Breast epithelium (tissue), 4 donors: ENCODE results near the gene FBXL7. TPM values are rescaled to one million over a fixed set of nuclear protein-coding genes. Genes with fewer than 3 reads are reported as not detected.
A peak's percentile ranks its signal among the peaks of the same experiment; 100 is the strongest.

Experiments used
- DNase-seq, 2 donors: peaks; one replicate each; pipeline ENCODE4 v3.0.0-alpha.2; 2019; ENCODE audit warnings: low spot score in 2 of 2
- H3K27ac ChIP-seq, 2 donors: fragments of 200-600 bp; sonication (generic) in 1 of 2; one replicate each; pipeline ENCODE4 v1.5.1; 2016 to 2019; ENCODE audit warnings: mild to moderate bottlenecking in 1 of 2
- H3K27me3 ChIP-seq, 2 donors: fragments of 200-600 bp; sonication (generic) in 1 of 2; one replicate each; pipeline versions ENCODE4 v1.5.1 to v1.6.0; 2017 to 2019; ENCODE audit warnings: control low read depth in 1 of 2, mild to moderate bottlenecking in 1 of 2
- H3K36me3 ChIP-seq: fragments of 200-600 bp; one replicate; pipeline ENCODE4 v1.5.1; 2019
- H3K4me1 ChIP-seq, 2 donors: fragments of 200-600 bp; sonication (generic); one replicate each; pipeline ENCODE4 v1.5.1; 2016 to 2019; ENCODE audit warnings: control low read depth in 1 of 2
- H3K4me3 ChIP-seq, 3 donors: fragments of 200-600 bp; sonication (generic); 1 replicate in 2 of 3; 2 replicates in 1 of 3; pipeline ENCODE4 v1.5.1; 2016 to 2019; ENCODE audit warnings: mild to moderate bottlenecking in 3 of 3, moderate library complexity in 2 of 3
- H3K9me3 ChIP-seq, 2 donors: fragments of 200-600 bp; sonication (generic) in 1 of 2; one replicate each; pipeline ENCODE4 v1.5.1; 2016 to 2019; ENCODE audit warnings: control low read depth in 1 of 2
- CTCF ChIP-seq, 3 donors: fragments of 450-650 bp; IDR thresholded peaks; one replicate each; pipeline ENCODE4 v1.5.1; 2016 to 2017; ENCODE audit warnings: antibody characterized with exemption in 3 of 3, mild to moderate bottlenecking in 3 of 3, moderate library complexity in 3 of 3
- POLR2A ChIP-seq: fragments of 450-650 bp; IDR thresholded peaks from one replicate; pipeline ENCODE4 v1.6.1; 2016; ENCODE audit warnings: antibody characterized with exemption, mild to moderate bottlenecking, moderate library complexity
- POLR2AphosphoS5 ChIP-seq, 3 donors: sonication (generic); formaldehyde crosslinking; IDR thresholded peaks; one replicate each; pipeline ENCODE4 v1.6.1; 2017; ENCODE audit warnings: antibody characterized with exemption in 3 of 3
- intact Hi-C: fragments of 100-400 bp; cut with DNase I; formaldehyde crosslinking; loops from one replicate; pipeline ENCODE4 v1.15.1; 2023; ENCODE audit warnings: low total_unique reads
- total RNA-seq, 3 donors: library from RNA; depleted of rRNA; stranded (reverse); fragments of >200 nt; gene quantifications; one replicate each; pipeline ENCODE4 v1.1.0, GENCODE V29; 2016

The FBXL7 gene
- total RNA-seq, 3 donors from 2014 or later, result 6.9 to 17.3 (median 10.8) TPM

GRCh38 chr5:15807248-15807647 lies 307.3 kb downstream of the FBXL7 start:
- H3K9me3 ChIP-seq, result peaks cover 9 to 13% of the 10 kb centered on the region in 2 donors
- peak overlapping the region; percentile 22 to 32 for H3K27ac ChIP-seq
- TF ChIP-seq POLR2AphosphoS5 (IDR thresholded peaks at IDR 0.05) (no peak), POLR2A (no peak)
- H3K36me3 ChIP-seq, result no peaks in the 10 kb centered on the region
- no peak overlapping the region for H3K4me3 ChIP-seq
- intact Hi-C loops, result no loop called here
- H3K4me1 ChIP-seq, result no peaks in the 10 kb centered on the region
- H3K27me3 ChIP-seq, result no peaks in the 10 kb centered on the region
- no peak for DNase-seq

- intact Hi-C loops, result no loop called here
- no peak overlapping the region for H3K4me3 ChIP-seq
- peaks cover 9 to 13% of the 10 kb centered on the region in 2 donors for H3K9me3 ChIP-seq
- H3K36me3 ChIP-seq, result no peaks in the 10 kb centered on the region
- H3K27ac ChIP-seq, result peak overlapping the region in 1 of 2 donors; percentile 61
- no peak for DNase-seq
- H3K4me1 ChIP-seq, result no peaks in the 10 kb centered on the region
- no peaks in the 10 kb centered on the region for H3K27me3 ChIP-seq
- TF ChIP-seq POLR2A, result no peak
- no peak for TF ChIP-seq CTCF (IDR thresholded peaks at IDR 0.05)
- no peak for TF ChIP-seq POLR2AphosphoS5 (IDR thresholded peaks at IDR 0.05)
Observed at GRCh38 chr5:15807871-15808270, 307.9 kb downstream of the FBXL7 start.

- H3K4me1 ChIP-seq, result no peaks in the 10 kb centered on the region
- peaks cover 9 to 13% of the 10 kb centered on the region in 2 donors for H3K9me3 ChIP-seq
- H3K27me3 ChIP-seq, result no peaks in the 10 kb centered on the region
- DNase-seq, result no peak
- no peaks in the 10 kb centered on the region for H3K36me3 ChIP-seq
- H3K27ac ChIP-seq, result no peak overlapping the region
- intact Hi-C loops, result no loop called here
- no peak for TF ChIP-seq POLR2AphosphoS5 (IDR thresholded peaks at IDR 0.05)
- TF ChIP-seq CTCF (IDR thresholded peaks at IDR 0.05), result no peak
- no peak for TF ChIP-seq POLR2A
- no peak overlapping the region for H3K4me3 ChIP-seq
Observed at GRCh38 chr5:15808577-15808976, 308.6 kb downstream of the FBXL7 start.

- Histone ChIP-seq H3K9me3 (no peaks in the 10 kb centered on the region), H3K36me3 (no peaks in the 10 kb centered on the region), H3K4me3 (no peak overlapping the region), H3K27ac (no peak overlapping the region), H3K27me3 (no peaks in the 10 kb centered on the region), H3K4me1 (no peaks in the 10 kb centered on the region)
- DNase-seq, result no peak
- intact Hi-C loops, result no loop called here
- TF ChIP-seq POLR2AphosphoS5 (IDR thresholded peaks at IDR 0.05), result no peak
- no peak for TF ChIP-seq POLR2A
- no peak for TF ChIP-seq CTCF (IDR thresholded peaks at IDR 0.05)
Observed at GRCh38 chr5:15819617-15820016, 319.6 kb downstream of the FBXL7 start.

GRCh38 chr5:15821506-15821905 lies 321.5 kb downstream of the FBXL7 start:
- intact Hi-C loops, result no loop called here
- TF ChIP-seq POLR2A, result no peak
- no peak for TF ChIP-seq CTCF (IDR thresholded peaks at IDR 0.05)
- TF ChIP-seq POLR2AphosphoS5 (IDR thresholded peaks at IDR 0.05), result no peak
- no peak overlapping the region for H3K4me3 ChIP-seq
- no peak for DNase-seq
- no peaks in the 10 kb centered on the region for H3K27me3 ChIP-seq
- H3K9me3 ChIP-seq, result no peaks in the 10 kb centered on the region
- no peak overlapping the region for H3K27ac ChIP-seq
- no peaks in the 10 kb centered on the region for H3K4me1 ChIP-seq
- H3K36me3 ChIP-seq, result no peaks in the 10 kb centered on the region

GRCh38 chr5:15823398-15823797 lies 323.4 kb downstream of the FBXL7 start:
- Histone ChIP-seq H3K4me3 (no peak overlapping the region), H3K27ac (no peak overlapping the region), H3K27me3 (no peaks in the 10 kb centered on the region), H3K9me3 (no peaks in the 10 kb centered on the region), H3K36me3 (no peaks in the 10 kb centered on the region), H3K4me1 (no peaks in the 10 kb centered on the region)
- TF ChIP-seq CTCF (IDR thresholded peaks at IDR 0.05) (no peak), POLR2AphosphoS5 (IDR thresholded peaks at IDR 0.05) (no peak), POLR2A (no peak)
- DNase-seq, result no peak
- intact Hi-C loops, result loop anchor here (1.0 kb wide), 1 partner anchor 17 kb away; no protein-coding TSS in a partner anchor
